WTC11 (cell line): Measurements from ENCODE around the gene FANCD2. TPM values are rescaled to one million over a fixed set of nuclear protein-coding genes. Genes with fewer than 3 reads are reported as not detected.

Source experiments
- ATAC-seq: fragments of 200-7000 bp; cut with Tn5 transposase; 2 replicates; pipeline ENCODE4 v1.10.0; 2021; ENCODE audit warnings: mild to moderate bottlenecking, moderate library complexity
- CTCF ChIA-PET: fragments of 300-600 bp; sonication (Branson Sonifier 250); formaldehyde crosslinking; loops from one replicate; lab custom pipeline; 2021; ENCODE audit warnings: antibody characterized with exemption; lab: Charles Lee
- POLR2A ChIA-PET: fragments of 350-600 bp; sonication (Branson Sonifier 250); formaldehyde crosslinking; loops from one replicate; lab custom pipeline; 2021; ENCODE audit warnings: antibody characterized with exemption; lab: Charles Lee
- DNase-seq: peaks from one replicate; pipeline ENCODE4 v3.0.0; 2021; ENCODE audit warnings: low spot score
- H3K27ac Mint-ChIP-seq: 2 replicates; pipeline ENCODE4 v1.8.0; 2021; ENCODE audit warnings: mixed read lengths
- H3K27me3 Mint-ChIP-seq: 2 replicates; pipeline ENCODE4 v1.8.0; 2021; ENCODE audit warnings: low read depth, mild to moderate bottlenecking, moderate library complexity, mixed read lengths
- H3K36me3 Mint-ChIP-seq: 2 replicates; pipeline ENCODE4 v1.8.0; 2021; ENCODE audit warnings: mixed read lengths
- H3K4me1 Mint-ChIP-seq: 2 replicates; pipeline ENCODE4 v1.8.0; 2022; ENCODE audit warnings: mixed read lengths
- H3K4me3 Mint-ChIP-seq: 2 replicates; pipeline ENCODE4 v1.8.0; 2021; ENCODE audit warnings: mild to moderate bottlenecking, moderate library complexity, mixed read lengths
- H3K9me3 Mint-ChIP-seq: 2 replicates; pipeline ENCODE4 v1.8.0; 2021; ENCODE audit warnings: mixed read lengths
- ATF3 ChIP-seq: sonication (generic); formaldehyde crosslinking; conservative IDR thresholded peaks from 2 replicates; pipeline ENCODE4 v1.8.1; 2022; ENCODE audit warnings: mild to moderate bottlenecking, missing genetic modification reagents
- ATF6 ChIP-seq: sonication (generic); formaldehyde crosslinking; IDR thresholded peaks from 2 replicates; pipeline ENCODE4 v1.8.1; 2023; ENCODE audit warnings: mild to moderate bottlenecking, missing genetic modification reagents
- CBFB ChIP-seq: sonication (generic); formaldehyde crosslinking; IDR thresholded peaks from 2 replicates; pipeline ENCODE4 v1.8.1; 2022; ENCODE audit warnings: mild to moderate bottlenecking, low read depth, missing genetic modification reagents
- CREM ChIP-seq: sonication (generic); formaldehyde crosslinking; IDR thresholded peaks from 2 replicates; pipeline ENCODE4 v1.8.1; 2022; ENCODE audit warnings: mild to moderate bottlenecking, missing genetic modification reagents, moderate library complexity
- E2F4 ChIP-seq: sonication (generic); formaldehyde crosslinking; IDR thresholded peaks from 2 replicates; pipeline ENCODE4 v1.8.1; 2022; ENCODE audit warnings: low read depth, mild to moderate bottlenecking, moderate library complexity, missing genetic modification reagents, borderline replicate concordance
- E2F5 ChIP-seq: sonication (generic); formaldehyde crosslinking; IDR thresholded peaks from 2 replicates; pipeline ENCODE4 v1.8.1; 2022; ENCODE audit warnings: mild to moderate bottlenecking, moderate library complexity, missing genetic modification reagents
- ESRRA ChIP-seq: sonication (generic); formaldehyde crosslinking; IDR thresholded peaks from 2 replicates; pipeline ENCODE4 v1.8.1; 2022; ENCODE audit warnings: mild to moderate bottlenecking, missing genetic modification reagents, borderline replicate concordance
- FOXK1 ChIP-seq: sonication (generic); formaldehyde crosslinking; IDR thresholded peaks from 2 replicates; pipeline ENCODE4 v1.8.0; 2022; ENCODE audit warnings: mild to moderate bottlenecking, moderate library complexity, missing genetic modification reagents
- HMGA2 ChIP-seq: fragments of 250-450 bp; sonication (Bioruptor Pico); IDR thresholded peaks from 2 replicates; pipeline ENCODE4 v1.4.0; 2021; ENCODE audit warnings: mild to moderate bottlenecking, moderate library complexity
- IRF1 ChIP-seq: sonication (generic); formaldehyde crosslinking; IDR thresholded peaks from 2 replicates; pipeline ENCODE4 v1.8.0; 2023; ENCODE audit warnings: missing genetic modification reagents
- KAT7 ChIP-seq: sonication (generic); formaldehyde crosslinking; IDR thresholded peaks from 2 replicates; pipeline ENCODE4 v1.8.1; 2023; ENCODE audit warnings: missing genetic modification reagents, mild to moderate bottlenecking, borderline replicate concordance
- MAX ChIP-seq: sonication (generic); formaldehyde crosslinking; IDR thresholded peaks from 2 replicates; pipeline ENCODE4 v1.8.0; 2022; ENCODE audit warnings: mild to moderate bottlenecking, missing genetic modification reagents
- NFYB ChIP-seq: sonication (generic); formaldehyde crosslinking; conservative IDR thresholded peaks from 2 replicates; pipeline ENCODE4 v1.8.0; 2022; ENCODE audit warnings: low read depth, missing genetic modification reagents
- NR1H2 ChIP-seq: sonication (generic); formaldehyde crosslinking; IDR thresholded peaks from 2 replicates; pipeline ENCODE4 v1.9.0; 2021; ENCODE audit warnings: mild to moderate bottlenecking, moderate library complexity, missing genetic modification reagents
- NR2C2 ChIP-seq: sonication (generic); formaldehyde crosslinking; IDR thresholded peaks from 2 replicates; pipeline ENCODE4 v1.8.0; 2022; ENCODE audit warnings: mild to moderate bottlenecking, missing genetic modification reagents
- NR3C1 ChIP-seq: sonication (generic); formaldehyde crosslinking; conservative IDR thresholded peaks from 2 replicates; pipeline ENCODE4 v1.8.1; 2023; ENCODE audit warnings: low read depth, mild to moderate bottlenecking, missing genetic modification reagents
- TCF7 ChIP-seq: sonication (generic); formaldehyde crosslinking; IDR thresholded peaks from 2 replicates; pipeline ENCODE4 v1.8.0; 2022; ENCODE audit warnings: mild to moderate bottlenecking, low read depth, missing genetic modification reagents, moderate library complexity
- ZBTB21 ChIP-seq: sonication (generic); formaldehyde crosslinking; IDR thresholded peaks from 2 replicates; pipeline ENCODE4 v1.8.1; 2023; ENCODE audit warnings: mild to moderate bottlenecking, missing genetic modification reagents, borderline replicate concordance
- ZBTB43 ChIP-seq: sonication (generic); formaldehyde crosslinking; IDR thresholded peaks from 2 replicates; pipeline ENCODE4 v1.8.1; 2023; ENCODE audit warnings: mild to moderate bottlenecking, missing genetic modification reagents
- ZMAT4 ChIP-seq: fragments of 250-450 bp; sonication (Bioruptor Pico); IDR thresholded peaks from 2 replicates; pipeline ENCODE4 v1.9.0; 2021; ENCODE audit warnings: mild to moderate bottlenecking
- ZNF121 ChIP-seq: sonication (generic); formaldehyde crosslinking; IDR thresholded peaks from 2 replicates; pipeline ENCODE4 v1.8.0; 2023; ENCODE audit warnings: missing genetic modification reagents
- ZNF396 ChIP-seq: fragments of 250-450 bp; sonication (Bioruptor Pico); IDR thresholded peaks from 2 replicates; pipeline ENCODE4 v1.8.0; 2021; ENCODE audit warnings: mild to moderate bottlenecking, moderate library complexity, borderline replicate concordance
- total RNA-seq: library from RNA; stranded (reverse); gene quantifications from 3 replicates; pipeline ENCODE4 v1.2.3, GENCODE V29; 2021

Gene FANCD2
- total RNA-seq, 1 experiment from 2014 or later, result 69.6 TPM

- Mint-ChIP-seq H3K9me3 (no peaks in the 10 kb centered on the region), H3K36me3 (peaks cover 67% of the 10 kb centered on the region), H3K27me3 (no peaks in the 10 kb centered on the region), H3K27ac (no peak overlapping the region), H3K4me1 (no peaks in the 10 kb centered on the region), H3K4me3 (no peak overlapping the region)
- ATAC-seq (no peak), DNase-seq (no peak)
- CTCF ChIA-PET, result no interaction called here
- TF ChIP-seq E2F5 (CRISPR knock-in tag) (no peak), CBFB (CRISPR knock-in tag) (no peak), IRF1 (CRISPR knock-in tag) (no peak), ZBTB21 (CRISPR knock-in tag) (no peak), KAT7 (no peak), ATF3 (CRISPR knock-in tag) (no peak)
- POLR2A ChIA-PET, result no interaction called here
Measured at GRCh38 chr3:10081871-10082270, 55.6 kb downstream of the FANCD2 start.

- DNase-seq (no peak), ATAC-seq (no peak)
- ChIA-PET CTCF (no interaction called here), POLR2A (no interaction called here)
- no peaks in the 10 kb centered on the region for H3K4me1 Mint-ChIP-seq
- no peaks in the 10 kb centered on the region for H3K27me3 Mint-ChIP-seq
- H3K36me3 Mint-ChIP-seq, result peaks cover 67% of the 10 kb centered on the region
- no peak overlapping the region for H3K27ac Mint-ChIP-seq
- H3K4me3 Mint-ChIP-seq, result no peak overlapping the region
- H3K9me3 Mint-ChIP-seq, result no peaks in the 10 kb centered on the region
- TF ChIP-seq MAX, result no peak
- no peak for TF ChIP-seq NR2C2 (CRISPR knock-in tag)
- TF ChIP-seq ESRRA (CRISPR knock-in tag), result no peak
- TF ChIP-seq E2F4 (CRISPR knock-in tag), result no peak
- no peak for TF ChIP-seq ZNF396
- no peak for TF ChIP-seq NR1H2 (CRISPR knock-in tag)
- TF ChIP-seq FOXK1 (CRISPR knock-in tag), result no peak
- no peak for TF ChIP-seq ATF6 (CRISPR knock-in tag)
- TF ChIP-seq CREM (CRISPR knock-in tag), result no peak
- TF ChIP-seq NFYB (CRISPR knock-in tag), result no peak
- no peak for TF ChIP-seq ZMAT4 (CRISPR knock-in tag)
- no peak for TF ChIP-seq NR3C1
- no peak for TF ChIP-seq ZBTB43
- TF ChIP-seq TCF7, result no peak
- no peak for TF ChIP-seq HMGA2
- no peak for TF ChIP-seq ZNF121
Measured at GRCh38 chr3:10085738-10086137, 59.5 kb downstream of the FANCD2 start.
